Esophagus muscularis mucosa (tissue), 3 donors: Measurements from ENCODE around the gene LKAAEAR1.

Experiments used
- CTCF ChIP-seq, 3 experiments: fragments of 200-600 bp in 2 of 3; fragments of 450-650 bp in 1 of 3; sonication (generic) in 2 of 3; IDR thresholded peaks; one replicate each; pipeline ENCODE4 v1.5.1; 2017 to 2019; ENCODE audit warnings: antibody characterized with exemption in 3 of 3, mild to moderate bottlenecking in 2 of 3, moderate library complexity in 1 of 3
- POLR2A ChIP-seq: fragments of 450-650 bp; IDR thresholded peaks from one replicate; pipeline ENCODE4 v1.6.1; 2017; ENCODE audit warnings: antibody characterized with exemption, moderate library complexity, mild to moderate bottlenecking, low read depth

- no peak for TF ChIP-seq CTCF (IDR thresholded peaks at IDR 0.05)
- TF ChIP-seq POLR2A = no peak
Measured at GRCh38 chr20:64067005-64067632, 17.1 kb downstream of the LKAAEAR1 start.
